HepG2 (cell line): ENCODE results near the gene CDC20. TPM values are rescaled to one million over a fixed set of nuclear protein-coding genes. Genes with fewer than 3 reads are reported as not detected.

Source experiments
- FOXK2 ChIP-seq: fragments of 450-650 bp; IDR thresholded peaks from 2 replicates; pipeline ENCODE4 v1.6.1; 2016
- HNRNPLL ChIP-seq: fragments of 200-400 bp; formaldehyde crosslinking; IDR thresholded peaks from 2 replicates; pipeline ENCODE4 v1.6.1; 2017; ENCODE audit warnings: mild to moderate bottlenecking, low read depth, low read length; ENCODE audit not compliant: poor library complexity, severe bottlenecking
- PAX8 ChIP-seq: sonication (generic); formaldehyde crosslinking; IDR thresholded peaks from 2 replicates; pipeline ENCODE4 v1.8.0; 2022; ENCODE audit warnings: mild to moderate bottlenecking, missing genetic modification reagents, borderline replicate concordance
- TFDP1 ChIP-seq: IDR thresholded peaks from 2 replicates; pipeline ENCODE4 v1.6.1; 2016; ENCODE audit warnings: missing compliant biosample characterization, missing genetic modification reagents, borderline replicate concordance
- ZHX2 ChIP-seq, 2 experiments: sonication (generic) in 1 of 2; formaldehyde crosslinking in 1 of 2; IDR thresholded peaks; 2 replicates each; pipeline versions ENCODE4 v1.6.1 to v1.9.0; 2014 to 2022; ENCODE audit warnings: antibody characterized with exemption in 1 of 2, borderline replicate concordance in 1 of 2, inconsistent platforms in 1 of 2, low read depth in 1 of 2, missing genetic modification reagents in 1 of 2
- polyA plus RNA-seq, 8 experiments: library from polyadenylated mRNA; depleted of rRNA in 3 of 8; stranded (reverse) in 7 of 8; unstranded in 1 of 8; fragments of >200 nt; fragmentation: Illumina TruSeq in 4 of 8; extraction: Trizol in 4 of 8; gene quantifications; 2 replicates each; pipeline versions ENCODE4 v1.2.1 to v1.2.3, GENCODE V29; 2011 to 2016; ENCODE audit warnings: low read depth in 4 of 8, missing spikeins in 1 of 8, mixed read lengths in 1 of 8; ENCODE audit not compliant: insufficient read depth in 1 of 8
- total RNA-seq, 5 experiments: library from RNA; depleted of rRNA; stranded (reverse); fragments of >200 nt; fragmentation: Illumina TruSeq; extraction: Trizol; gene quantifications; 2 replicates each; pipeline ENCODE4 v1.2.3, GENCODE V29; 2016; ENCODE audit warnings: low read depth in 1 of 5
- TF ChIP-seq, protein P1 (sequence below): sonication (generic); formaldehyde crosslinking; IDR thresholded peaks from one replicate; pipeline ENCODE4 v1.5.1; 2020; ENCODE audit warnings: mild to moderate bottlenecking, missing genetic modification reagents; ENCODE audit errors: not compliant biosample characterization

CDC20 gene
- total and polyA plus RNA-seq, 2 of the 13 experiments (the other 11 are each of a cell fraction or from before 2014, with no cell fraction given): 57.9 to 90.0 TPM

DNA sequence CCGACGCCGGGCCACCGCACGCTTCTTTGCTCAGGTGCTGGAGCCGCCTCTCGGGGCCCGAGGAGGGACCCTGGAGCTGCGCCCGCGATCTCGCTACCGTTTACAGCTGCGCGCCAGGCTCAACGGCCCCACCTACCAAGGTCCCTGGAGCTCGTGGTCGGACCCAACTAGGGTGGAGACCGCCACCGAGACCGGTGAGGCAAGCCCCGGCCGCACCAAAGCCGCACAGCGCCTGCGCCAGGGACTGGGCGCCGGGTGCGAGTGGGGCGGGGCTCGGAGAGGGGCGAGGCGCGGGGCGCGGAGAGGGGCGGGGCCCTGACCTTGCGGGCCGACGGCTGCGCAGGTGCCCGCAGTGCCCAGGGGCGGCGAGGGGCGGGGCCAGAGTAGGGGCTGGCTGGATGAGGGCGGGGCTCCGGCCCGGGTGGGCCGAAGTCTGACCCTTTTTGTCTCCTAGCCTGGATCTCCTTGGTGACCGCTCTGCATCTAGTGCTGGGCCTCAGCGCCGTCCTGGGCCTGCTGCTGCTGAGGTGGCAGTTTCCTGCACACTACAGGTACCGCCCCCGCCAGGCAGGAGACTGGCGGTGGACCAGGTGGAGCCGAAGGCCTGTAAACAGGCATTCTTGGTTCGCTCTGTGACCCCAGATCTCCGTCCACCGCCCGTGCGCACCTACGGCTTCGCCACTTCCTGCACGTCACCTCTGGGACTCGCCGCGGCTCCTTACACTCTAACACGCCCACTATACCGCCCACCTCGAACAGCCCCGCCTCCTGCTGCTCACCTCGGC is 9.8 kb upstream of the CDC20 start (continued):
- TF ChIP-seq PAX8 (CRISPR knock-in tag) (0 out of 2 replicates have a peak, but pooled peaks have one; percentile 36), ZHX2 (IDR thresholded peaks at IDR 0.05; ENCODE audit: low read depth) (peak; percentile 69; the same call in 1 of the 2 replicates), ZHX2 (CRISPR knock-in tag; IDR thresholded peaks at IDR 0.05; ENCODE audit: borderline replicate concordance) (no peak), TFDP1 (CRISPR knock-in tag) (peak; percentile 86; the same call in 1 of the 2 replicates), FOXK2 (0 out of 2 replicates have a peak, but pooled peaks have one; percentile 30), HNRNPLL (peak; percentile 56)
- TF ChIP-seq, protein P1, sequence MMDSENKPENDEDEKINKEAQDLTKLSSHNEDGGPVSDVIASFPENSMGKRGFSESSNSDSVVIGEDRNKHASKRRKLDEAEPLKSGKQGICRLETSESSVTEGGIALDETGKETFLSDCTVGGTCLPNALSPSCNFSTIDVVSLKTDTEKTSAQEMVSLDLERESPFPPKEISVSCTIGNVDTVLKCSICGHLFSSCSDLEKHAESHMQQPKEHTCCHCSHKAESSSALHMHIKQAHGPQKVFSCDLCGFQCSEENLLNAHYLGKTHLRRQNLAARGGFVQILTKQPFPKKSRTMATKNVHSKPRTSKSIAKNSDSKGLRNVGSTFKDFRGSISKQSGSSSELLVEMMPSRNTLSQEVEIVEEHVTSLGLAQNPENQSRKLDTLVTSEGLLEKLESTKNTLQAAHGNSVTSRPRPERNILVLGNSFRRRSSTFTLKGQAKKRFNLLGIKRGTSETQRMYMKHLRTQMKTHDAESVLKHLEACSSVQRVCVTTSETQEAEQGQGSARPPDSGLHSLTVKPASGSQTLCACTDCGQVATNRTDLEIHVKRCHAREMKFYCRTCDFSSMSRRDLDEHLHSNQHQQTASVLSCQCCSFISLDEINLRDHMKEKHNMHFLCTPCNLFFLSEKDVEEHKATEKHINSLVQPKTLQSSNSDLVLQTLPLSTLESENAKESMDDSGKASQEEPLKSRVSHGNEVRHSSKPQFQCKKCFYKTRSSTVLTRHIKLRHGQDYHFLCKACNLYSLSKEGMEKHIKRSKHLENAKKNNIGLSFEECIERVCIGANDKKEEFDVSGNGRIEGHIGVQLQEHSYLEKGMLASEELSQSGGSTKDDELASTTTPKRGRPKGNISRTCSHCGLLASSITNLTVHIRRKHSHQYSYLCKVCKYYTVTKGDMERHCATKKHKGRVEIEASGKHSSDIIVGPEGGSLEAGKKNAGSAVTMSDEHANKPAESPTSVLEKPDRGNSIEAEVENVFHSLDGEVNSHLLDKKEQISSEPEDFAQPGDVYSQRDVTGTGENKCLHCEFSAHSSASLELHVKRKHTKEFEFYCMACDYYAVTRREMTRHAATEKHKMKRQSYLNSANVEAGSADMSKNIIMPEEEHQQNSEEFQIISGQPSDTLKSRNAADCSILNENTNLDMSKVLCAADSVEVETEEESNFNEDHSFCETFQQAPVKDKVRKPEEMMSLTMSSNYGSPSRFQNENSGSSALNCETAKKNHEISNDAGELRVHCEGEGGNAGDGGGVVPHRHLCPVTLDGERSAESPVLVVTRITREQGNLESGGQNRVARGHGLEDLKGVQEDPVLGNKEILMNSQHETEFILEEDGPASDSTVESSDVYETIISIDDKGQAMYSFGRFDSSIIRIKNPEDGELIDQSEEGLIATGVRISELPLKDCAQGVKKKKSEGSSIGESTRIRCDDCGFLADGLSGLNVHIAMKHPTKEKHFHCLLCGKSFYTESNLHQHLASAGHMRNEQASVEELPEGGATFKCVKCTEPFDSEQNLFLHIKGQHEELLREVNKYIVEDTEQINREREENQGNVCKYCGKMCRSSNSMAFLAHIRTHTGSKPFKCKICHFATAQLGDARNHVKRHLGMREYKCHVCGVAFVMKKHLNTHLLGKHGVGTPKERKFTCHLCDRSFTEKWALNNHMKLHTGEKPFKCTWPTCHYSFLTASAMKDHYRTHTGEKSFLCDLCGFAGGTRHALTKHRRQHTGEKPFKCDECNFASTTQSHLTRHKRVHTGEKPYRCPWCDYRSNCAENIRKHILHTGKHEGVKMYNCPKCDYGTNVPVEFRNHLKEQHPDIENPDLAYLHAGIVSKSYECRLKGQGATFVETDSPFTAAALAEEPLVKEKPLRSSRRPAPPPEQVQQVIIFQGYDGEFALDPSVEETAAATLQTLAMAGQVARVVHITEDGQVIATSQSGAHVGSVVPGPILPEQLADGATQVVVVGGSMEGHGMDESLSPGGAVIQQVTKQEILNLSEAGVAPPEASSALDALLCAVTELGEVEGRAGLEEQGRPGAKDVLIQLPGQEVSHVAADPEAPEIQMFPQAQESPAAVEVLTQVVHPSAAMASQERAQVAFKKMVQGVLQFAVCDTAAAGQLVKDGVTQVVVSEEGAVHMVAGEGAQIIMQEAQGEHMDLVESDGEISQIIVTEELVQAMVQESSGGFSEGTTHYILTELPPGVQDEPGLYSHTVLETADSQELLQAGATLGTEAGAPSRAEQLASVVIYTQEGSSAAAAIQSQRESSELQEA (CRISPR knock-in tag): peak; percentile 44
